GM19025 (cell line): Measurements from ENCODE around the gene WNT7A.
"Not testable (repeated sequence)": the region's sequence is repeated elsewhere in the genome, so short reads cannot be mapped to it uniquely, and the experiment has no call there.

Source experiments
- ATAC-seq: cut with Tn5 transposase; IDR thresholded peaks from one replicate; pipeline ENCODE4 v1.9.1; 2021; ENCODE audit warnings: mild to moderate bottlenecking, low read depth, moderate library complexity; ENCODE audit not compliant: unreplicated experiment

Gene WNT7A

GRCh38 chr3:13867732-13868131, 12.1 kb downstream of the WNT7A start:
- no peak for ATAC-seq

GRCh38 chr3:13866041-13866965, 13.6 kb downstream of the WNT7A start:
- no peak for ATAC-seq

DNA sequence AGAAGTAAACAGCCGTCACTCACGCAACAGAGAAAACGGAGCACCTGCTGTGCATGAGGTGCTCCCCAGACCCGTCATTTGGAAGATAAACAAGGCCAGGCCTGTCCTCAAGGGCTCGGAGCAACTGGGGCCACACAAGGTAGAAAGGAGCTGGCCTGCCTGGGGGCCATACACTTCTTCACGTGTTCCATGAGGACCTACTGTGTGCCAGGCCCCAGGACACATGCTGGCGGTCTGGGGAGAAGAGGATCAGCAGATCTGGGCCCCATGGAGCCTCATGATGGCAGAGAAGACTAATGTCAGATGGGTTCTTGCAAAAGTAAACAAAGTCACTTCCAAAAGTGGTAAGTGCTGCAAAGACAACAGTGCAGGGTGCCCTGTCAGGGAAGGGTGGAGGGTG, 14.3 kb downstream of the WNT7A start:
- ATAC-seq = no peak

DNA sequence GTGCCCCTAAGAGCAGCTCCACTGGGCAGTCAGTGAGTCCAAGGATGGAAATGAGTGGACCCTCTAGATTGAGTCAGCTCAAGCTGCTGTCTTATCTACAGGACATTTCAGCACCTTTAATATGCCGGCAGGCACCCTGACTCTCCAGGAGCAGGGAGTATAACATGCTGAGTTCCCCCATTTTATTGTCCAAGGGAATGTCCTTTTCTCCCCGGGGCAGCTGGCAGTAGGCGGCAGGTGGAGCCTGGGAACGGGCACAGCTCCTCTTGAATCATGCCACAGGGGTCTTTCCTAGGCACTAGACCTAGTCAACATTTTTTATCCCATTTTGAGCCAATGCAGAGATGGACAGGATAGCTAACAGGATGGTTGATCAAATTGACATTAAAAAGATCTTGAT, 14.8 kb downstream of the WNT7A start:
- ATAC-seq = no peak

GRCh38 chr3:13863965-13864595, 15.8 kb downstream of the WNT7A start:
- no peak for ATAC-seq

- no peak for ATAC-seq
Measured at GRCh38 chr3:13863382-13863952, 16.4 kb downstream of the WNT7A start.

DNA sequence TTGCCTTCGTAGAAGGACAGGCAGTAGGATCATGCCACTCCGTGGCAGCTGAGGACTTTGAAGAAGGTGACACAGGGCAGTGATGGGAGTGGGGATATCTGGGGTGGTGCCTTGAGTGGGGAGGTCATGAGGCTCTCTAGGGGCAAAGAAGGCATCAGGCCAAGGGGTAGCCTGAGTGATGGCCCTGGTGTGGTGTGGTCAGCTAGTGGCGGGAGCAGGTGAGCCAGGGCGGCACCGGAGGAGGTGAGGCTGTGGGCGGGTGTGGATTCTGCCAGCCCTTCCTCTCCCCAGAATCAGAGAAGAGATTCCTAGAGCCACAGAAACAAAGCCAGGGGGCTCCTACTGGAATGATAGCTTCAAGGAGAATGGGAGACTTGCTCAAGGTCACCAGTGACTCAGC, 18.4 kb downstream of the WNT7A start:
- ATAC-seq = no peak

DNA sequence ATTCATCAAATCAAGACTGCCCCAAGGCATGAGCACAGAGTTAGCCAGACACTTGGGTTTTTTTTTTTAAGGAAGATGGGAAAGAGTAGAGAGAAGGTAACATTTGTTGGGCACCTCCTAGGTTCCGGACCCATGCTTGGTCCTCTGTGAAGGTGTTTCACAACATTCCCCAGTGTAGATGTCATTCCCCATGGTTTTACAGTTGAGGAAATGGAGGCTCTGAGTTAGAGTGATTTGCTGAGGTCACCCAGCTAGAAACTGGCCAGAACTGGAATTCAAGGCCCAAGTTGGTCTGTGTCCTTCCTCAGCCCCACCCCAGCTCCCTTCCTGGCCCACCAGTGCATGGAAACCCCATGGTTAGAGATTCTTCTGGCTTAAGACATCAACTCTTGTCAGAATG, 19.9 kb downstream of the WNT7A start:
- no peak for ATAC-seq

- ATAC-seq = no peak
Measured at GRCh38 chr3:13858768-13859520, 20.9 kb downstream of the WNT7A start.

- ATAC-seq = no peak
Measured at GRCh38 chr3:13857702-13858380, 22.0 kb downstream of the WNT7A start.

GRCh38 chr3:13856628-13857027, 23.2 kb downstream of the WNT7A start:
- not testable (repeated sequence) for ATAC-seq

GRCh38 chr3:13856006-13856405, 23.9 kb downstream of the WNT7A start:
- no peak for ATAC-seq

DNA sequence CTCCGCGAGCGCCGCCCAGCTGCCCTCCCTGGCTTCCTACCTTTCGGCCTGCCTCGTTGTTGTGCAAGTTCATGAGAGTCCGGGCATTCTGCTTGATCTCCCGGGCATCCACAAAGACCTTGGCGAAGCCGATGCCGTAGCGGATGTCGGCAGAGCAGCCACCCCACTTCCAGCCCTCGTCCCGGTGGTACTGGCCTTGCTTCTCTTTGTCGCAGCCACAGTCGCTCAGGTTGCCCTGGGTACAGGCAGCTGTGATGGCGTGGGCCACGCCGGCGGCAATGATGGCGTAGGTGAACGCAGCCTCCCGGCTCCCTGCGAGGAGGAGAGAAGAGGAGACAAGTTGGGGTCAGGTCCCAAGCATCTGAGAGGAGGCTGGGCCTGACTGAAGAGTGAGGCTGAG, 25.4 kb downstream of the WNT7A start:
- ATAC-seq = no peak

DNA sequence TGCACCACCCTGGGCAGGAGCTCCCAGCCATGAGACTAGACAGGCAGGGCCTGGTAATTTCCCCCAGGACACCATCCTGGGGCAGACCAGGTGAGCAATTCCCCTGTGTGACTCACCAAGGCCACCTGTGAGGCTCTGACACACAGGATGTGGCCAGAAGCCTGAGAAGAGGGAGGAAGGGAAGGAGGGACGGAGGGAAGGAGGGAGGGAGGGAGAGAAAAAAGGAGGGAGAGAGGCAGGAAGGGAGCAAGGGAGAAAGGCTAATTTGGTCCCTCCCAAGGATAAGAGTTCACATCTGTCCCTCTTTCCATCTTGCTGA, 25.9 kb downstream of the WNT7A start:
- no peak for ATAC-seq

DNA sequence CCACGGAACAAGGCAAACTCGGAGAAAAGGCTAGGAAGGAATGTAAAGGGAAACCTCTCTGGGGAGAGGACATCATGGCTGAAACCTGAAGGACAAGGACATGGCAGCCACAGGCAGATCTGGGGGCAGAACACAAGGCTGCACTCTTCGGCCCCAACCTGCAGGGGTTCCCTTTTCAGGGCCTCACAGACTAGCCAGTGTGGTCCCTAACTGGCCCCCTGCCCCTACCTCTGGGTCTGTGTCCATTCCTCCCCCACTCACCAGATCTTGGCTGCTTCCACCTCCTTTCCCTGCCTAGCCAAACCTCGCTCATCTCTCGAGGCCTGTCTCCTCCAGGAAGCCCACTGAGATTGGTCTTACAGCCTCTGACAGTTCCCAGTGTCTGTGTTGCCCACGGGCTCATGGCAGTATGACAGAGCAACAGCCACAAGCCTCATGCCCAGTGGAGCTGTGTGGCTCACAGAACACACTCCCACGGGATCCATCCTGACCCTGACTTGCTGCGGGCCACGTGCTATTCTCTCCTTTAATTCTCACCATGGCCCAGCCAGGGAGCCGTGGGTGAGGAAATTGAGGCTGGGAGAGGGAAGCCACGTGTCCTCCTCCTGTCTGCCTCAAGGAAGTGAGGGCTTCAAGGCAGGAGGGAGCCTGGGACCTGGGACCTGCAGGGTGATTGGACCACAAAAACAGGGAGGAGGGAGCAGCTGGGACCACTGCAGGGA, 26.5 kb downstream of the WNT7A start:
- no peak for ATAC-seq

DNA sequence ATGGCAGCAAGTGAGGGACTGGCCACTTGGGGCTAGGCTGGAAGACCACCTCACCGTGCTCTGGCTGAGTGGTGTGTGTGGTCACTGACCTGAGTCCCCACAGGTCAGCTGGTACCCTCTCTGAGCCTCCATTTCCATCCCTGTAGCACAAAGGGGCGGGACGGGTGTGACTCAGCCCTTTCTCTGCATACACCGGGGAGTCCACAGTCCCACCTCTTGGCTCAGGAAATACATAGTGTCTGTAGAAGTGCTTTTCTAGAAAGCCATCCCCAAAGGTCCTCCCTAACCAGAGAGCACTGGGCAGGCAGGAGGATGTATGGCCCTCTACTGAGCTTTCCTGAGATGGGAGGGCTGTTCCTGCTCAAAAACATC, 27.2 kb downstream of the WNT7A start:
- ATAC-seq = no peak

DNA sequence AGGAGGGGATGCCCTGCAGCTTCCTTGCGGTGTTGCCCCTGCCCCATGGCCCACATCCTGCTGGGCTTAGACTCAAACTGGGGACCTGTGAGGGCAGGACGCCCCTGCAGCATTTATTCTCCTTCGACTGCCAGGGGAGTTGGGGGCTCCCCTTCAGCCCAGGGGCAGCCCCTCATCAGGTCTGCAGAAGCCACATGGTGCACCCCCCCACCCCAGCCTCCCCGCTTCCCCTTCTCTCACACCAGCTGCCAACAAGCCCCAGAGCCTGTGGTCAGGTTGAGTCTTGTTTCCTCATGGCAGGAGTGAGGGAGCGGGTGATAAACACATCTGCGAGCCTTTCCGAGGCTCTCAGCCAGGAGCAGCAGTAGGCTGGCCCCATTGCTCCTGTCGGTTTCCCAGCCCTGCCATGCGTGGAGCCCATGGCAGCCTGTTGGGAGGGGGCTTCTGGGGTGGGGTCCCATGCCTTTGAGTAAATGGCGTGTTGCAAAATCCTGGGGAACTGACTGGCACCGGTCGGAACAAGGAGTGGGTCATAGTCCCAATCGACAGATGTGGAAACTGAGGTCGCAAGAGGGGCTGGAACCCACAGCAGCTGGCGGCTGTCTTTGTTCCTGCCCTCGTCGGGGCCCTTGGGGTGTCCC, 27.8 kb downstream of the WNT7A start:
- no peak for ATAC-seq

DNA sequence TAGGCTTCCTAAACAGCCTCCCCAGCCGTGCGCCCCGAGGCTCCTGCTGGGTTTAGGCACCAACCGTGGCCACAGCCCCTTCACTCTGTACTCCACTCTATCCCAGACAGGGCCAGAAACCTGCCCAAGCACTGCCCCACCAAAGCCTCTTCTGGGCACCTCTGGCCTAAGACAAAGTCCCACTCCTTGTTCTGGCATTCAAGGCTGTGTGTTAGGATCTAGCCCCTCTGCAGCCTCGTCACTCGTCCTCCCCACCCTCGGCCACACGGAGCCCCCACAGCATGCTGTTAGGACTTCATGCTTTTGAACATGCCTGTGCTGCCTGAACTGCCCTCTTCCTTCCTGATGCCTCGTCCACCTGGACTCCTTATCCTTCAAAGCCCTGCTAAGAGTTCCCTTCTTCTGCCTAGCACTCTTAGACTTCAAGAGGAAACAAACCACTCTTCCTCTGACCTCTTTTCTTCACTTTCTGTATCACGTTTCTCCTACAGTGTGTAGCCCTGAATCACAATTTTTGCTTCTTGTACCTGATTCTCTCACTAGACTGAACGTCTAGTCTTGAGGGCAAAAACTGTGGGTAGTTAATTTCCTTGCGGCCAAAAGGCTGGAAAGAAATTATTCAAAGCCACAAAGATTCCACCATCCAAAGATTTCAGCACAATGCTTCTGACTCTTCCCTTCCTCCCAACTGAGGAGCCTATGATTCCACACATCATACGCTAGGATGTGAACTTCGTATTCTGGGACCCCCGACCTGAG, 28.6 kb downstream of the WNT7A start:
- no peak for ATAC-seq
